HUES48 (cell line): ENCODE measurements around the gene SMPDL3B.

Experiments used
- H3K27ac ChIP-seq: one replicate; pipeline ENCODE4 v1.7.0; 2013; ENCODE audit warnings: low read depth, low read length, inconsistent platforms
- H3K27me3 ChIP-seq: 2 replicates; pipeline ENCODE4 v1.6.1; 2013; ENCODE audit warnings: mild to moderate bottlenecking, low read length; ENCODE audit not compliant: control insufficient read depth, insufficient read depth
- H3K36me3 ChIP-seq: 2 replicates; pipeline ENCODE4 v1.6.1; 2013; ENCODE audit warnings: low read length; ENCODE audit not compliant: control insufficient read depth, insufficient read depth
- H3K4me1 ChIP-seq: 2 replicates; pipeline ENCODE4 v1.6.1; 2013; ENCODE audit warnings: mild to moderate bottlenecking, low read length; ENCODE audit not compliant: control insufficient read depth, insufficient read depth
- H3K4me3 ChIP-seq: 2 replicates; pipeline ENCODE4 v1.5.1; 2013; ENCODE audit warnings: mild to moderate bottlenecking, low read depth, low read length
- H3K9ac ChIP-seq: 2 replicates; pipeline ENCODE4 v1.6.1; 2013; ENCODE audit warnings: mild to moderate bottlenecking, low read depth, low read length, moderate library complexity
- H3K9me3 ChIP-seq: 2 replicates; pipeline ENCODE4 v1.6.1; 2013; ENCODE audit warnings: low read length; ENCODE audit not compliant: control insufficient read depth, insufficient read depth

Gene SMPDL3B

DNA sequence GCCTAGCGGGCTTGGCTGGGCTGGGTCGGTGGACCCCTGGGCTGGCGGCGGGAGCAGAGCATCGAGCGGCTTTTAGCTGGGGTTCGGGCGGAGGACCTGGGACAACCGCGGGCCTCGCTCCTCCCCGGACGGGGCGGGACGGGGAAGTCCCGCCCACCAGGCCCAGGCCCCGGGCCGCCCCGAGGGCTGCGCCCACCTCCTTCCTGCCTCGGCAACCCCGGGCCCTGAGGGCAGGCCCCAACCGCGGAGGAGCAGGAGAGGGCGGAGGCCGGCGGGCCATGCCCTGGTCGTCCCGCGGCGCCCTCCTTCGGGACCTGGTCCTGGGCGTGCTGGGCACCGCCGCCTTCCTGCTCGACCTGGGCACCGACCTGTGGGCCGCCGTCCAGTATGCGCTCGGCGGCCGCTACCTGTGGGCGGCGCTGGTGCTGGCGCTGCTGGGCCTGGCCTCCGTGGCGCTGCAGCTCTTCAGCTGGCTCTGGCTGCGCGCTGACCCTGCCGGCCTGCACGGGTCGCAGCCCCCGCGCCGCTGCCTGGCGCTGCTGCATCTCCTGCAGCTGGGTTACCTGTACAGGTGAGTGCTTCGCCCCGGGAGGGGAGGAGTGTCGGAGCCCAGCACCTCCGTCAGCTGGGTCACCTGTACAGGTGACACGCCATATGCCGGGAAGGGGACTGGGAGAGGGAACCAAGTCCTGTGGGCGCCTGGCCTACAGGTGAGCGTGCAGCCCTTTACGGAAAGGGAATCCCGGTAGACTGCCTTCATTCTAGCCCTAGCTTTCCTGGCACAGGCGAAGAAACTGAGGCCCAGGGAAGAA lies 25.2 kb downstream of the SMPDL3B start, which contains the start of gene XKR8:
XKR8 (plus strand) TSS at position 182 of the 812 bp plus-strand sequence; CDS start at position 279, 97 bp downstream.
- no peaks in the 10 kb centered on the region for H3K27me3 ChIP-seq
- peaks cover 12% of the 10 kb centered on the region for H3K4me1 ChIP-seq
- H3K9ac ChIP-seq = peak within 1 kb of the TSS; percentile 87
- H3K4me3 ChIP-seq = peak within 1 kb of the TSS; percentile 81
- peak within 1 kb of the TSS; percentile 97 for H3K27ac ChIP-seq
- peaks cover 46% of the 10 kb centered on the region for H3K36me3 ChIP-seq
- H3K9me3 ChIP-seq = no peaks in the 10 kb centered on the region

GRCh38 chr1:27960762-27961645 lies 26.2 kb downstream of the SMPDL3B start:
- Histone ChIP-seq H3K4me3 (peak overlapping the region; percentile 81), H3K36me3 (peaks cover 39% of the 10 kb centered on the region), H3K9ac (no peak overlapping the region), H3K4me1 (peaks cover 12% of the 10 kb centered on the region), H3K27me3 (no peaks in the 10 kb centered on the region), H3K9me3 (no peaks in the 10 kb centered on the region), H3K27ac (no peak overlapping the region)

GRCh38 chr1:27961646-27962221 lies 26.9 kb downstream of the SMPDL3B start:
- Histone ChIP-seq H3K27ac (no peak overlapping the region), H3K9ac (no peak overlapping the region), H3K4me3 (no peak overlapping the region), H3K27me3 (no peaks in the 10 kb centered on the region), H3K9me3 (no peaks in the 10 kb centered on the region), H3K36me3 (peaks cover 34% of the 10 kb centered on the region), H3K4me1 (peaks cover 12% of the 10 kb centered on the region)

DNA sequence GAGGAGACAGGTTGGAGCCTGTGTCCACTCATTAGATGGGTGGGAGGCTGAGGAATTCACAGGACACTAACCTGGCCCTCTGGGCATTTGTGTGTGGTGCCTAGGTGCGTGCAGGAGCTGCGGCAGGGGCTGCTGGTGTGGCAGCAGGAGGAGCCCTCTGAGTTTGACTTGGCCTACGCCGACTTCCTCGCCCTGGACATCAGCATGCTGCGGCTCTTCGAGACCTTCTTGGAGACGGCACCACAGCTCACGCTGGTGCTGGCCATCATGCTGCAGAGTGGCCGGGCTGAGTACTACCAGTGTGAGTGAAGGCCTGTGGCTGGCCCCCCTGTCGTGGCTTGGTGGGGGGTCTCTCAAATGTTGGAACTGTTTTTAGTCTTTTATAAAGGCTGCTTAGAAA lies 28.6 kb downstream of the SMPDL3B start:
- Histone ChIP-seq H3K36me3 (peaks cover 35% of the 10 kb centered on the region), H3K4me3 (no peak overlapping the region), H3K9me3 (no peaks in the 10 kb centered on the region), H3K4me1 (peaks cover 12% of the 10 kb centered on the region), H3K27ac (no peak overlapping the region), H3K27me3 (no peaks in the 10 kb centered on the region), H3K9ac (no peak overlapping the region)

DNA sequence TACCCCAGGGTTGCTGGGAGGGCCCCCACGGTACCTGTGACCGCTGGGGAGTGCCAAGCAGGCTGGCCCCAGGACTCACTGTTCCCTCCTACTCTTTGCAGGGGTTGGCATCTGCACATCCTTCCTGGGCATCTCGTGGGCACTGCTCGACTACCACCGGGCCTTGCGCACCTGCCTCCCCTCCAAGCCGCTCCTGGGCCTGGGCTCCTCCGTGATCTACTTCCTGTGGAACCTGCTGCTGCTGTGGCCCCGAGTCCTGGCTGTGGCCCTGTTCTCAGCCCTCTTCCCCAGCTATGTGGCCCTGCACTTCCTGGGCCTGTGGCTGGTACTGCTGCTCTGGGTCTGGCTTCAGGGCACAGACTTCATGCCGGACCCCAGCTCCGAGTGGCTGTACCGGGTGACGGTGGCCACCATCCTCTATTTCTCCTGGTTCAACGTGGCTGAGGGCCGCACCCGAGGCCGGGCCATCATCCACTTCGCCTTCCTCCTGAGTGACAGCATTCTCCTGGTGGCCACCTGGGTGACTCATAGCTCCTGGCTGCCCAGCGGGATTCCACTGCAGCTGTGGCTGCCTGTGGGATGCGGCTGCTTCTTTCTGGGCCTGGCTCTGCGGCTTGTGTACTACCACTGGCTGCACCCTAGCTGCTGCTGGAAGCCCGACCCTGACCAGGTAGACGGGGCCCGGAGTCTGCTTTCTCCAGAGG lies 31.8 kb downstream of the SMPDL3B start:
- no peaks in the 10 kb centered on the region for H3K27me3 ChIP-seq
- no peak overlapping the region for H3K9ac ChIP-seq
- H3K4me1 ChIP-seq = 0 out of 2 replicates have a peak, but pooled peaks cover under 1% of the 10 kb centered on the region
- H3K9me3 ChIP-seq = no peaks in the 10 kb centered on the region
- H3K4me3 ChIP-seq = no peak overlapping the region
- no peak overlapping the region for H3K27ac ChIP-seq
- H3K36me3 ChIP-seq = peaks cover 37% of the 10 kb centered on the region

DNA sequence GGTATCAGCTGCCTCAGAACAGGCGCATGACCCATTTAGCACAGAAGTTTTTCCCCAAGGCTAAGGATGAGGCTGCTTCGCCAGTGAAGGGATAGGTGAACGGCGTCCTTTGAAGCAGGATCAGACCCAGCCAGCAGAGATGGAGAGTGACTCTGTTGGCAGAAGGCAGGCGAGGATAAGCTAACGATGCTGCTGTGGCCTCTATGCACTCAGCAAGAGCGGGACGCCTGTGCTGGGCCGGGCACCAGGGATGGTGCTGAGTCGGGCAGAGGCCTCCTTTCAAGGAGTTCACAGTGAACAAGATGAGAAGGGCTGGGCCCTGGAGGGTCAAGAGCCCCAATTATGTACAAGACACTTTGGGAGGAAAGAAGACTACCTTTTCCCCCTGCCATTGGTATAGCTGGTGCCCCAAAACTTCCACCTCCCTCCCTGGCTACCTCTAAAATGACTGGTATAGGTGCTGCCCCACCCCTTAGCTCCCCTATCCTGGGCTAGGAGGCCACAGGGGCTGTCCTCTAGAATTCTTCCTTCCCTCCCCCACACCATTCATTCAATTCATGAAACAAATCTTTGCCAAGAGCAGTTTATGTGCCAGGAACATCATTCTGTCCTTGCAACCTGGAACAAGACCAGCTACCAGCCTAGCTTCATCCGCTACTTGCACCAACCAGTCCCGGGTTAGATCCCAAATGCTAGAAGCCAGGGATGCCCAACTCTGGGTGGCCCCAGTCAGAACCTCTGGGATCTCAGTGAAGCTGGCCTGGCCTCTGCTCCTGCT lies 32.5 kb downstream of the SMPDL3B start:
- Histone ChIP-seq H3K9me3 (no peaks in the 10 kb centered on the region), H3K27ac (no peak overlapping the region), H3K36me3 (peaks cover 41% of the 10 kb centered on the region), H3K9ac (no peak overlapping the region), H3K4me1 (no peaks in the 10 kb centered on the region), H3K4me3 (no peak overlapping the region), H3K27me3 (no peaks in the 10 kb centered on the region)

- Histone ChIP-seq H3K9me3 (no peaks in the 10 kb centered on the region), H3K27me3 (no peaks in the 10 kb centered on the region), H3K4me1 (no peaks in the 10 kb centered on the region), H3K27ac (no peak overlapping the region), H3K4me3 (no peak overlapping the region), H3K36me3 (peaks cover 46% of the 10 kb centered on the region), H3K9ac (no peak overlapping the region)
These were observed 33.2 kb downstream of the SMPDL3B start for GRCh38 chr1:27967884-27968466.

GRCh38 chr1:27968692-27969091 lies 33.9 kb downstream of the SMPDL3B start:
- no peak overlapping the region for H3K4me3 ChIP-seq
- no peaks in the 10 kb centered on the region for H3K9me3 ChIP-seq
- no peaks in the 10 kb centered on the region for H3K4me1 ChIP-seq
- H3K36me3 ChIP-seq = peaks cover 51% of the 10 kb centered on the region
- H3K27ac ChIP-seq = no peak overlapping the region
- no peaks in the 10 kb centered on the region for H3K27me3 ChIP-seq
- H3K9ac ChIP-seq = no peak overlapping the region

DNA sequence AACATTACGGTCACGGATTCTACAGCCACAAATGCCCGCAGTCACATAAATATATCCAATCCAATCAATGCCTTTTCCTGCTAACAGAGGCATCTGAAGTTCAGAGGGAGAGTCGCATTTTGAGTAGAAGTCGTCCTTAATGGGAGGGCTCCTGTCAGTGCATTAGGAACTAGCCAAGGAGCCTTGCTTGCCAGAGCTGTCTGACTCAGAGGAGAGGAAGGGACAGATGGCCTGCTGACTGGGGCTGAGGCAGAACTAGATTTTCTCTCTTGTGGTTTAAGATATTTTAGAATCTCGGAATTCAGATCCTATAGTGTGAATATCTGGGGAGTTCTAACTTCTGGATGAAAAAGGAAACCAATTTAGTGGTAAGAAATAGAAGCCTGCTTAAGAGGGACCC lies 35.6 kb downstream of the SMPDL3B start:
- Histone ChIP-seq H3K4me1 (no peaks in the 10 kb centered on the region), H3K27me3 (no peaks in the 10 kb centered on the region), H3K4me3 (no peak overlapping the region), H3K36me3 (peaks cover 36% of the 10 kb centered on the region), H3K27ac (no peak overlapping the region), H3K9ac (no peak overlapping the region), H3K9me3 (no peaks in the 10 kb centered on the region)

DNA sequence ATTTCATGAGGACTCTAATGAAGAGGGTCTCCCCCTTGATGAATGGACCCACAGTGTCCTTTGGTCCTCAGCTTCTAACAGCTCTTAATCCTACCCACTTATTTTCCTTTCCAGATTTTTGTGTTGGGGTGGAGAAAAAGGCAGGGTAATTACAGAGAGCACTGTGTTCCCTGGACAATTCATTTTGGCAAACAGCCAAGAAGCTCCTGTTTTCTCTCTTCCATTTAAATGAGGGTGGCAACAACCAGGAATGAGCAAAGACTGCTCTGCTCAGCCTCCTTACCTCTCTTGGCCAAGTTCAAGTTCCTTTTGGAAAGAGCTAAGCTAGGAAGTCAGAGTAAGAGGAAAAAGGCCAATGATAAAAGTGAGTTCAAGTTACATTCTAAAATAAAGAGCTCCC lies 36.9 kb downstream of the SMPDL3B start:
- Histone ChIP-seq H3K4me1 (no peaks in the 10 kb centered on the region), H3K27me3 (no peaks in the 10 kb centered on the region), H3K4me3 (no peak overlapping the region), H3K9ac (no peak overlapping the region), H3K9me3 (no peaks in the 10 kb centered on the region), H3K36me3 (peaks cover 35% of the 10 kb centered on the region), H3K27ac (no peak overlapping the region)
